DMS79 (cell line): ENCODE results near the gene SPATA31E1.
"Not testable (repeated sequence)": the region's sequence is repeated elsewhere in the genome, so short reads cannot be mapped to it uniquely, and the experiment has no call there.

Experiments
- DNase-seq: peaks from one replicate; lab custom pipeline; 2025; lab: John Stamatoyannopoulos, UW

Gene SPATA31E1

DNA sequence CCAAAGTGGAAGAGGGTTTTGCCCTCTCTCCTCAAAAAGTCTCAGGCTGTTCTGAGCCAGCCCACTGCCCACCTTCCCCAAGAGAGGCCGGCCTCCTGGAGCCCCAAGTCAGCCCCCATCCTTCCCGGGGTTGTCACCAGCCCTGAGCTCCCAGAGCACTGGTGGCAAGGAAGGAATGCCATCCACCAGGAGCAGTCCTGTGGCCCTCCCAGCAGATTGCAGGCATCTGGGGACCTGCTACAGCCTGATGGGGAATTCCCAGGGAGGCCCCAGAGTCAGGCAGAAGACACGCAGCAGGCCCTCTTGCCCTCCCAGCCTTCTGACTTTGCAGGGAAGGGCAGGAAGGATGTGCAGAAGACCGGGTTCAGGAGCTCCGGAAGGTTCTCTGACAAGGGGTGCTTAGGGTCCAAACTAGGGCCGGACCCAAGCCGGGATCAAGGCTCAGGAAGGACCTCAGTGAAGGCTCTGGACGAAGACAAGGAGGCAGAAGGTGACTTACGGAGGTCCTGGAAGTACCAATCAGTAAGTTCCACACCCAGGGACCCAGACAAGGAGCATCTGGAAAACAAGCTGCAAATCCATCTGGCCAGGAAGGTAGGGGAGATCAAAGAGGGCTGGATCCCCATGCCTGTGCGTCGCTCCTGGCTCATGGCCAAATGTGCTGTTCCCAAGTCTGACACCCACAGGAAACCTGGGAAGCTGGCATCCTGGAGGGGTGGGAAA is 3.7 kb downstream of the SPATA31E1 start:
- no peak for DNase-seq

DNA sequence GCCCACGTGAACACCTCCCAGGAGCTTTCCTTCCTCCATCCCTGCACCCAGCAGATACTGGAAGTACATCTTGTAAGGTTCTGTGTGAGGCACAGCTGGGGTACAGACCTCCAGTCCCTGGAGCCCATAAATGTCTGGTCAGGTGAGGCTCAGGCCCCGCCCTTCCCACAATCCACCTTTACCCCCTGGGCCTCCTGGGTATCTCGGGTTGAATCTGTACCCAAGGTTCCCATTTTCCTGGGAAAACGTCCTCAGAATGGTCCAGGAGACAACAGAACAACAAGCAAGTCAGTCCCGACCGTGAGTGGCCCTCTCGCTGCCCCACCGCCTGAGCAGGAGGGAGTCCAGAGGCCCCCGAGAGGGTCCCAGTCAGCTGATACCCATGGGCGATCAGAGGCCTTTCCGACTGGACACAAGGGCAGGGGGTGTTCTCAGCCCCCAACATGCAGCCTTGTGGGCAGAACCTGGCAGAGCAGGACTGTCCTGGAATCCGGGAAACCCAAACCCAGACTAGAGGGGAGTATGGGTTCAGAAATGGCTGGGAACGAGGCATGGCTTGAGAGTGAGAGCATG is 4.3 kb downstream of the SPATA31E1 start:
- no peak for DNase-seq

DNA sequence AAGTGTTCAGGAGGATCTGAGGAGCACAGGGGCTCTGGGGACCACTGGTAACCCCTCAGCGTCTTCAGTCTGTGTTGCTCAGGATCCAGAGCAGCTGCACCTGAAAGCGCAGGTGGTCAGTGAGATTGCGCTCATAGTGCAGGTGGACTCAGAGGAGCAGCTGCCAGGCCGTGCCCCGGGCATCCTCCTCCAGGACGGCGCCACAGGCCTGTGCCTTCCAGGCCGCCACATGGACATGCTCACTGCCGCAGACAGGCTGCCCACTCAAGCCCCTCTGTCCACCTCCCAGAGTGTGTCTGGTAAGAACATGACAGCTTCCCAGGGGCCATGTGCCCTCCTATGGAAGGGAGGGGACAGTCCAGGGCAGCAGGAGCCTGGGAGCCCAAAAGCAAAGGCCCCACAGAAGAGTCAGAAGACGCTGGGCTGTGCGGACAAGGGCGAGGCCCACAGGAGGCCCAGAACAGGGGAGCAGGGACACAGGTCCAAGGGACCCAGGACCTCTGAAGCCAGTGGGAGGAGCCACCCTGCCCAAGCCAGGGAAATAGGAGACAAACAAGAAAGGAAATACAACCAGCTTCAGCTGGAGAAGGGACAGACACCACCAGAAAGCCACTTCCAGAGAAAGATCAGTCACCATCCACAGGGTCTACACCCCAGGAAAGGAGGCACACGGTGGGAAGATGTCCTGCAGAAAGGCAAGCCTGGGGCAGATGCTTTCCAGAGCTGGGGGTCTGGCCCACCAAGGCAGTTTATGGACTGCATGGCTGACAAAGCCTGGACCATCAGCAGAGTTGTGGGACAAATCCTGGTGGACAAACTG is 5.2 kb downstream of the SPATA31E1 start:
- no peak for DNase-seq

DNA sequence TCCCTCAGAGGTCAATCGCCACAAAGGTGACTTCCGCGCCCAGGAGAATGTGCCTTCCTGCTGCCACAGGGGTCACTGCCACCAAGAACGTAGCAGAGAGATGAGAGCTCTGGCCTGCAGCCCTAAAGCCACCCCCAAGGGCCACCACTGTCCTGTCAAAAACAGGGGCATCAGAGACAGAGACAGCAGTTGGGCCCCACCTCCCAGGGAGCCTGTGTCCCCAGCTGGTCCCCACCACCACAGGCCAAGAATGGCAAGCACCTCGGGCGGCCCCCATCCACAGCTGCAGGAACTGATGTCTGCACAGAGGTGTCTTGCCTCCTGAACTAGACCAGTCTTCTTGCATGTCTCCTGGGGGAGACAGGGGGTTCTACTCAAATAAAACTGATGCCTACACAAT is 5.8 kb downstream of the SPATA31E1 start:
- DNase-seq, result no peak

DNA sequence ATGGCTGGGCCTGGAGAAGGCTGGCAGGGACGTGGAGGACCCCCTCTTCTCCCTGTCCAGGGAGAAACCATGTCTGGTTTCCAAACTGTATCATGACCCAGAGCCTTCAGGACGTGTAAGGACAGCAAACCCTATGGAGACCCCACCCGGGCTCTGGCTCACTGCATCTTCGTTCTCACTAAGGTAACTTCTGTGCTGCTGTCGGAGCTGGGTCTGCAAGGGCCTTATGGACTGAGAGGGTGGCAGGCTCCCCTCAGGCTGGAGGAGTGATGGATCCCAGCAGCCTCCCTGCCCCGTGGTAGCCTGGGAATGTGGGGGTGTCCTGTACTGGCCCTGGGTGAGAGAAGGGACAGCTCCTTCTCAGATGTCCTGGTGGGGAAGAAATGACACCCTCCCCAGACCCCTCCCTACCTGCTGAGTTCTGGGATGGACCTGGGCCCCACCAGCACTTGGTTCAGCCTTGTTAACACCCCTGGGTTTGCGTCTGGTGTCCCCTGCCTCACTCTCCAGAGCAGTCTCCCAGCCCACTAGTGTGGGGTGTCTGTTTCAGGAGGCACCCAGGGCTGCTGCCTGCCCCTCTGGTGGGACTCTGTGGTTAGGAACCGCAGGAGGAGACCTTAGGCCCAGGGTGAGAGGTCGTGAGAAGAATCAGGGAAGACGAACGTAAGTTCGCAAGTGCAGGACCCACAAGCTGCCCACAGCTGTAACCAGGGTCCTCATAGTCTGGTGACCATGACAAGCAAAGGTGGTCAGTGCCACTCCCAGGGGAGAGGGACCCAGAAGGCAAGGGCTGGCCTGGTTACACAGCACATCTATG is 6.6 kb downstream of the SPATA31E1 start:
- DNase-seq, result no peak

DNA sequence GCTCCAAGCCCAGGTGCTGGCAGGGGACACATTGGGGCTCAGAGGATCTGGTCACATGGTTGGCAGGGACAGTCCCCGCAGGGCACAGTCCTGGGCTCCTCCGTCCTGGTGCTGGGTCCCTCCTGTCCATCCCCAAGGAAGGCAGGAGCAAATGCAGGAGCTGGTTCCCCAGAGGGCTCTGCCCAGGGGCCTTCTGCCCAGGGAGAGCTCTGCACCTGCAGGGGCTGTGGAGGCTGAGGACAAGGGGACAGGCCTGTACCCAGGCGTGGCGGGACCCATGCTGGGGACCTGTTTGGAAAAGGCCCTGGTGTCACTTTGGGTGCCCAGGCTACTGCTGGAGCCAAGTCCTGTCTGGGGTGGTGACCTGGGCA is 7.2 kb downstream of the SPATA31E1 start:
- no peak for DNase-seq

DNA sequence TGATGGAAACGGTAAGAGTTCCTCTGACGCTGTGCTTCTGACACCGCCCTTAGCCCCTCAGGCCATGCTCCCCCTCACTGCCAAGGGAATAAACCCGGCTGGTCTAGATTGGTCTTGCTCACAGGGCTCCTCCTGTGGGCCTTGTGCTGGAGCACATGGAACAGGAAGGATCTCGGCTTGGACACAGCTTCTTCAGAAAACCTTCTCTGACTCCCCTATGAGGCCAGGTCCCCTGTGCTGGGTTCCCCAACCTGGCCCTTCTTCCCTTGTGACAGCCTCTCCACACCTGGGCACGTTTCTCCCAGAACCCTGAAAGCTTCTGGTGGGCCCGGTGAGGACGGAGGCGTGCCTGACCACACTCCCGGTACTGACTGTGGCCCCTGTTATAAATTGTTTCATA is 8.2 kb downstream of the SPATA31E1 start:
- DNase-seq, result no peak

DNA sequence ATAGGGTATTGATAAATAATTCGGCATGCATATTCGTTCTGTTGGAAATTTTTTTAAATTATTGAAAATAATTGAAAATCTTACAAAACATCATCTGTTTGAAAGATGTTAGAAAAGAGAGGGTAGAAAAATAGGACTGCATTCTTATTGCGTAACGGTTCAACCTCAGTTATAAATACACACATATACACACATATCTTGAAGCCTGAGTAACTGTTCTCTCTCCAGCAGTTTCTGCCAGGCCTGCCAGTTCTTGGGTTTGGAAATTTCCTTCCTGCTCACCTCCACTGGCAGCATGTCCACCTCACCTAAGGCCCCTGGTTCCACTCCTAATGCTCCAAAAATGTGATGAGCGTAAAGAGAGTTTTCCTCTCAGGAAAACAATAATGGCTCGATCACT is 9.1 kb downstream of the SPATA31E1 start:
- DNase-seq, result no peak

DNA sequence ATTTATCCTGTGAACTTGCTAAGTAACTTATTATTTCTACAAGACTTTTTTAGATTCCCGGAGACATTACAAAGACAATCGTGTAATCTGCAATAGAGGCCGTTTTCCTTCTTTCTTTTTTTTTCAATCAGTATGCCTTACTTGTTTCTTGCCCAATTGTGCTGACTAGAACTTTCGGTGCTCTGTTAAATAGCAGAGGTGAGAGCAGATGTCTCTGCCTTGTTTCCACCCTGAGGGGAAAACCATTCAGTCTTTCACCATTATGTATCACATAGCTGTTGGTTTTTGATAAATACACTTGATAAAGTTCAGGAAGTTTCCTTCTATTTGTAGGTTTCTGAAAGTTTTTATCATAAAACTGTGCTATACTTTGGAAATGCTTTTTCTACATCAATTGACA is 10.3 kb downstream of the SPATA31E1 start:
- DNase-seq, result no peak

DNA sequence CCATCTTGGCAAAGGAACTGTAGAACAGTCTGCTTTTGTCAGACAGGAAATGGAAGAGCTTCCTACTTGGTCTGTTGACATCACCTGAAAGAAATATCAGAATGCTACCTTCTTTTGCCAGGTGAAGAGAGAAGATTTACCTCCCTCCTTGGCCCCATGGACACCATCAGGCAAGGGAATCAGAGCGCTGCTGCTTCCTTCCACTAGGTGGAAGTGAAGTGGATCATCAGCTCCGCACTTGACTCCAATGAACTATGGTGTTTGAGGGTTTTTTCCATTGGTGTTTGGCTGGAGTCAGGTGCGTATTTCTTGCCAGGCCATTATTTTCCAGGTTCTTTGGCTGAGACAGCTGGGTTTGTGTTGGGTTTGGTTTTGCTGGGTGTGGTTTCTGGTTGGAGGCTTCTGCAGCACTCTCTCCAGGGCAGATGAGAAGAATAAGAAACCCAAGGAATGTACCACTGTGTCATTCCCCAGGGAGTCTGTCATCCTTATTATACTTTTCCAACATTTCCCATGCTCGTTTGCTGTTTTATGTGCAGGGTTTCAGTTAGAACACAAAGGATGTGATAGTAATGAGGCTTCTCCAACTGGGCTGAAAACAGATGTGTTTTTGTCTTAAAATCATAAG is 12.4 kb downstream of the SPATA31E1 start:
- no peak for DNase-seq

DNA sequence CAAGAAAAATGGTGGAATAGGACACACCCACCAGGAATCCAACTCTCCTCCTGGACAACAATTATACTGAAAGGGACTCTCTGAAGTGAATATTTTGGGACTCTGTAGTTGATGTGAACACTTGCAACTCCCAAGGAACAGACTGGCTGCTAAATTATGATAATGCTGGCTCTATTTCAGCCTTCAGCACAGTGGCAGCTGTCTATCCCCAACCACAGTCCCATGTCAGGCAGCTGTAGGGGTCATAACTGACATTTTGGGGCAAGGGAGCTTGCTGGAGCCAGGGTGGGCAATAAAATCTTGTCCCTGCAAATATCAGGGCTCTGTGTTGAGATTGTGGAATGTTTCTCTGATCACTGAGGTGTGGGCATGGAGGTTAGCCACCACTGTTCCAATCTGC is 14.2 kb downstream of the SPATA31E1 start:
- no peak for DNase-seq

DNA sequence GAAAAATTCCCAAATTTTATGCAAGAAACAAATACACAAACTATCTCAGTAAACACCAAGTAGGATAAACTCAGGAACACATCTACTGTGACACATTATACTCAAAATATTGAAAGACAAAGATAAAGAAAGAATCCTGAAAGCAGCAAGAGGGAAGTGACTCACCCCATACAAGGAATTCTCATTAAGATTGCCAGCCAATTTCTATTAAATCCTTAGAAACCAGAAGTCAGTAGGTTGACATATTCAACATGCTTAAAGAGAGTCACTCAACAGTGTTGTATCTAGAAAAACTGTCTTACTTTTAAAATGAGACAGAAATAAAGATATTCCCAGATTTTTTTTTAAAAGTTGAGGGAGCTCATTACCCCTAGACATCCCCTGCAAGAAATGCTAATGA is 15.5 kb downstream of the SPATA31E1 start:
- no peak for DNase-seq

DNA sequence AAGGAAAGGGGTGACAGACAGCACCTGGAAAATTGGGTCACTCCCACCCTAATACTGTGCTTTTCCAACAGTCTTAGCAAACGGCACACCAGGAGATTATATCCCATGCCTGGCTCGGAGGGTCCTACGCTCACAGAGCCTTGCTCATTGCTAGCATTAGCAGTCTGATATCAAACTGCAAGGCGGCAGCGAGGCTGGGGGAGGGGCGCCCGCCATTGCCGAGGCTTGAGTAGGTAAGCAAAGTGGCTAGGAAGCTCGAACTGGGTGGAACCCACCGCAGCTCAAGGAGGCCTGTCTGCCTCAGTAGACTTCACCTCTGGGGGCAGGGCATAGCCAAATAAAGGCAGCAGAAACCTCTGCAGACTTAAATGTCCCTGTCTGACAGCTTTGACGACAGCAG is 19.7 kb downstream of the SPATA31E1 start:
- DNase-seq, result not testable (repeated sequence)

DNA sequence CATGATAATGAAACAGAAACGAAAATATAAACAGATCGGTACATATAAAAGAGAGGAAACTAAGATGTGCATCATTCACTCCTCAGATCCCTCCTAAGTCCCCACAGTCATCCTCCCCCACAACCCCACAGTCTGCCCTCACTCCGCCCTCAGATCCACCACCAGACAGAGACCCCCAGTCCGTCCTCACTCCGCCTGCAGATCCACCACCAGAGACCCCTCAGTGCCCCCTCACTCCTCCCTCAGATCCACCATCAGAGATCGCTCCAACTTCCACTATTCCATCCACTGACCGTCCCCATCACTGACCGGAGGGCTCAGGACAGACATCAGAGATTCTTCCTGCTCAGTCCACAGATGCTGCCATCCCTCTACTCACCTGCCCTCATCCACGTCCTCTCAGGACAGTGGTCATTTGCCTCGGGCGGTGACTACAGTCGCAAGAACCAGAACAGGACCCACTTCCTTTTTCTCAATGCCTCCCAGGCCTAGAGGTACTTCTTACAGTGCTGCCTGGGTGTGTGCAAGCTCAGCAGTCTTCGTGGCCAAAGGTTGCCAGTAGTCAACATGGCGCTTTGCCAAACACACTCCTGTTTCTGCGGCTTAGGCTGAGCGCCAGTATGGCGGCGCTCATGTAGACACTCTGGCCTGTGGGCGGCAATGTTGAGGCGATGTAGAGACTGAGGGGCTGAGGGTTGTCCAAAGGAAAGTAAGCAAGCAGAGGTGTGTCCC is 26.8 kb downstream of the SPATA31E1 start:
- no peak for DNase-seq

DNA sequence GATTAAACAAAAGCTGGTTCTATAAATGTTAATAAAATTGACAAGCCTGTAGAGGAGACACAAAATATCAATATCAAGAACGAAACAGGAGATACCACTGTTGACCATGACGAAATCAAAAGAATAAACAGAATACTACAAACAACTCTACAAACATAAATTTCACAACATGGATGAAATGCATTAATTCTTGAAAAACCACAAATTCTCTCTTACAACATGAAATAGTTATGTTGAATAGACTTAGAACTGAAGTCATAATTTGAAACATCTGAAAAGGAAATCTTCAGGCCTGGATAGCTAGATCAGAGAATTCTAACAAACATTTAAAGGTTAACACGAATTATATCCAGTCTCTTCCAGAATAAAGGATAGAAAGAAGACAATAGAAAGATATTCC is 28.1 kb downstream of the SPATA31E1 start:
- DNase-seq, result no peak

DNA sequence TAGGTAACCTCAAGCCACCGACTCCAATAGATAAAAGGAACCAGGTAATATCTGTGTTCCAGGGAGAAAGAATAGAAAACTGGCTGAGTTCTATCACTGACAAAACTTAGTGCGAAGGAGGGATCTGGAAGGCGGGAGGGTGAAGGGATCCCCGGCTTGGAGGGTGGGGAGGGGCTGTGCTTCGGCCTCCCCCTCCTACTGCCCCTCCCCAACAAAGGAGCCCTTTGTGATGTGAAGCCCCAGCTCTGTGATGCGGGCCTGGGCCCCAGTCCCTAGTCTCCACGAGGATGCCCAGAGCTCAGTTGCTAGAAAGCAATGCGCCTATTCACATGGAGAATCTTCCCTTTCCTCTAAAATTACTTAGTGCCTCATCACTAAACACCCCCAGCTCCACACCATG is 35.0 kb downstream of the SPATA31E1 start, which contains the start of gene SPATA31C1:
TSS of gene SPATA31C1 (plus strand) at position 301 of the 400 bp plus-strand sequence.
- not testable (repeated sequence) for DNase-seq

DNA sequence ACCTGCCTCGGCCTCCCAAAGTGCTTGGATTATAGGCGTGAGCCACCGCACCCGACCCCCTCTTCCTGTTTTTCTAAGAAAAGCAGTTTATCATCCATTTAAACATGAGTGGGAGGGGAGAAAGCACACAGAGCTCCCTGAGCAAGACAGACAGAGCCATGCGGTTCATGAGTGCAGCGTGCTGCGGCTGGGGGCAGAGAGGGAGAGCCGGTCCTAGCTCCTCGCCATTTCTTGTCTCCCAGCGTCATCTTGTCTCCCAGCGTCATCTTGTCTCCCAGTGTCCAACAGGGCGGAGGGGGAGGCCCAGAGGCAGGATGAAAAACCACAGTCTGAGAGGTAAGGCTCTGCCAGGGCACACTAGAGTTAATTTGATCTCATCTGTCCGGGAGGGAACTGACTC is 36.3 kb downstream of the SPATA31E1 start:
- not testable (repeated sequence) for DNase-seq

DNA sequence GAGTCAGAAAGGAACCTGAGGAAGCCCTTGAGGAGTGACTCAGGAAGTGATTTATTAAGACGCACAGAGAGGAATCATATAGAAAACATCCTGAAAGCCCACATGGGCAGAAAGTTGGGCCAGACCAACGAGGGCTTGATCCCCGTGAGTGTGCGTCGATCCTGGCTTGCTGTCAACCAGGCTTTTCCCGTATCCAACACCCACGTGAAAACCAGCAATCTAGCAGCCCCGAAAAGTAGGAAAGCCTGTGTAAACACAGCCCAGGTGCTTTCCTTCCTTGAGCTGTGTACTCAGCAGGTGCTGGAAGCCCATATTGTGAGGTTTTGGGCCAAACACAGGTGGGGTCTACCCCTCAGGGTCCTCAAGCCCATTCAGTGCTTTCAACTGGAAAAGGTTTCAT is 38.9 kb downstream of the SPATA31E1 start:
- not testable (repeated sequence) for DNase-seq

DNA sequence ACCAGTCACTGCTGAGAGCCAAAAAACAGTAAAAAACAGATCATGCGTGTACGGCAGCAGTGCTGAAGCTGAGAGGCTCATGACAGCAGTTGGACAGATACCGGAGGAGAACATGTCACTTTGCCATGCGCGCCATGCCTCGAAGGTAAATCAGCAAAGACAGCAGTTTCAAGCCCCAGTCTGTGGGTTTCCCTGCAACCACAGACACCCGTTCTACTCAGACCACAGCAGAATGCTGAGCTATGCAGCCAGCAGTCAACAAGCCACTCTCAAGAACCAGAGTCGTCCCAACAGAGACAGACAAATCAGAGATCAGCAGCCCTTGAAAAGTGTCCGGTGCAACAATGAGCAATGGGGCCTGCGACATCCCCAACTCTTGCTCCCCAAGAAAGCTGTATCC is 40.3 kb downstream of the SPATA31E1 start:
- DNase-seq, result not testable (repeated sequence)

DNA sequence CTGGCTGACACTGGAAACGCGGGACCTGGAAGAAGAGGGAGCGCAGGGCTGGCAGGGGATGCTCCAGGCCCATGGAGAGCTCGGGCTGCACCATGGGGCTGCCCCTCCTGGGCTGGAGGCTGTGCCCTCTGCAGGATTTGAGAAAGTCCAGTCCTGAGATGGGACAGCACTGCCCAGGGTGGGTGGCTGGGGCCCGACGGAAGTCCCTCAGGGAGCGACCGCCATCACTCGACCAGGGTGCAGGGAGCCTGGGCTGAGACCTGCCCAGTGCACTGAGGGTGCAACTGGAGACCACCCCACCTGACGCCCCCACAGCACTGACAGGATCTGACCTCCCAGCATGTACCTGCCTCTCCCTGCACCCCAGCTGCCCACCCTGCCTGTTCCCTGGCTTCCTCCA is 42.2 kb downstream of the SPATA31E1 start:
- DNase-seq, result not testable (repeated sequence)

DNA sequence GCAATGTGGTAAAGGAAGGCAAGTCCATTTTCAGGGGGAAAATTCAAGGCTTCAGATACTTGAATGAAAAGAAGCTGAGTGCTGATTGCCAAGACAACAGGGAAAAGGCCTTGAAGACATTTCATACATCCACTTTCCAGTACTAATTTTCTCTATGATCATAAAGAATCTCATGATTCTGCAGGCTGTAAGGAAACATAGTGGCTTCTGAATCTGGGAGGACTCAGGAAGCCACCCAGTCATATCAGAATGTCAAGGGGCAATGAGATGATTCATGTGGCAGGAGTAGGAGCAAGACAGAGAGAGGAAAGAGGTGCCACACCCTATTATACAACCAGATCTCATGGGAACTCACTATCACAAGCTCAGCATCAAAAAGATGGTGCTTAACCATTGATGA is 46.5 kb downstream of the SPATA31E1 start:
- not testable (repeated sequence) for DNase-seq
